ENCODE measurements around the gene LPAR2.
A peak's percentile ranks its signal among the peaks of the same experiment; 100 is the strongest.

LPAR2 gene

GRCh38 chr19:19652482-19653295 is 24.7 kb upstream of the LPAR2 start:
- no peak for DNase-seq

- no peak for DNase-seq
Measured at GRCh38 chr19:19651076-19651475, 23.1 kb upstream of the LPAR2 start.

GRCh38 chr19:19650331-19650730 is 22.3 kb upstream of the LPAR2 start:
- DNase-seq, result no peak

- no peak for DNase-seq
Measured at GRCh38 chr19:19649580-19649995, 21.6 kb upstream of the LPAR2 start.

GRCh38 chr19:19649155-19649554 is 21.1 kb upstream of the LPAR2 start:
- no peak for DNase-seq

- DNase-seq, result no peak
Measured at GRCh38 chr19:19647037-19647835, 19.2 kb upstream of the LPAR2 start.

GRCh38 chr19:19645233-19645870 is 17.3 kb upstream of the LPAR2 start:
- no peak for DNase-seq

GRCh38 chr19:19644054-19644388 is 16.0 kb upstream of the LPAR2 start:
- DNase-seq, result no peak

- DNase-seq, result peak; percentile 94
Measured at GRCh38 chr19:19643158-19644053, 15.4 kb upstream of the LPAR2 start, which contains the start of gene GMIP. GMIP (minus strand) TSS chr19:19643657; CDS start chr19:19643529, 128 bp downstream.

GRCh38 chr19:19642506-19643157 is 14.6 kb upstream of the LPAR2 start:
- peak; percentile 81 for DNase-seq

GRCh38 chr19:19637523-19638251 is 9.7 kb upstream of the LPAR2 start:
- peak; percentile 57 for DNase-seq

GRCh38 chr19:19637186-19637522 is 9.1 kb upstream of the LPAR2 start:
- DNase-seq, result no peak

- no peak for DNase-seq
Measured at GRCh38 chr19:19636573-19637185, 8.7 kb upstream of the LPAR2 start.

GRCh38 chr19:19635313-19635702 is 7.3 kb upstream of the LPAR2 start:
- DNase-seq, result no peak

GRCh38 chr19:19634516-19635312 is 6.7 kb upstream of the LPAR2 start:
- DNase-seq, result no peak

GRCh38 chr19:19633711-19634515 is 5.9 kb upstream of the LPAR2 start:
- DNase-seq, result no peak

GRCh38 chr19:19632661-19633060 is 4.6 kb upstream of the LPAR2 start:
- no peak for DNase-seq

- no peak for DNase-seq
Measured at GRCh38 chr19:19631346-19631745, 3.3 kb upstream of the LPAR2 start.

- DNase-seq, result no peak
Measured at GRCh38 chr19:19630426-19630825, 2.4 kb upstream of the LPAR2 start.

Data from activated CD8-positive, alpha-beta memory T cell treated with anti-CD3 and anti-CD28 coated beads for 24 hours (primary cell).